ENCODE results near the gene MLEC.

- TF ChIP-seq POLR2A (IDR thresholded peaks at IDR 0.05): no peak
- no peak for TF ChIP-seq CTCF (IDR thresholded peaks at IDR 0.05)
Observed at GRCh38 chr12:120720234-120720986, 33.5 kb downstream of the MLEC start.
